Germinal center (tissue), 1 donor: ENCODE results near the gene CENPA.
"Not testable (repeated sequence)": the region's sequence is repeated elsewhere in the genome, so short reads cannot be mapped to it uniquely, and the experiment has no call there.

ENCODE experiments used
- DNase-seq: peaks from one replicate; pipeline ENCODE4 v3.0.0; 2012; ENCODE audit warnings: mixed read lengths, low spot score

The CENPA gene

DNA sequence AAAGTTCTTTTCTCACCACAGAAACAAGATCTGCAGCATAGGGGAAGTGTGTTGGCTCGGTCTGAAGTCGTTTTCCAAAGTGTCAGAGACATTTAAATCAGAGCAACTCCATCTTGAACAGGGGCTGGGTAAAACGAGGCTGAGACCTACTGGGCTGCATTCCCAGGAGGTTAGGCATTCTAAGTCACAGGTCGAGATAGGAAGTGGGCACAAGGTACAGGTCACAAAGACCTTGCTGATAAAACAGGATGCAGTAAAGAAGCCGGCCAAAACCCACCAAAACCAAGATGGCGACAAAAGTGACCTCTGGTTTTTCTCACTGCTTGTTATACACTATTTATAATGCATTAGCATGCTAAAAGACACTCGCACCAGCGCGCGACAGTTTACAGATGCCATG is 24.9 kb upstream of the CENPA start:
- not testable (repeated sequence) for DNase-seq

DNA sequence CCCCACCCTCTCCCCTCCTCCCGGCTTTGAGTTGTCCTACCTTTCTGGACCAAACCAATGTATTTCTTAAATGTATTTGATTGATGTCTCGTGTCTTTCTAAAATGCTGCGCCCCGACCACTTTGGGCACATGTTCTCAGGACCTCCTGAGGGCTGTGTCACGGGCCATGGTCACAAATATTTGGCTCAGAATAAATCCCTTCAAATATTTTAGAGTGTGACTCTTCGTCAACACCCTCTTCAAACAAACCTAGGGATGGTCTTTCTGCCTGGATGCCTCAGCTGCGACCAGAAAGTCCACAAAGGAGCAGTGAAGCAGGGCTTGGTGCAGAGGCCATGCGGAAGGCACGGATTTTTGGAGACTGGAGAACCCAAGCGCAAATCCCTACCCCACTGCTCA is 22.8 kb upstream of the CENPA start:
- no peak for DNase-seq

DNA sequence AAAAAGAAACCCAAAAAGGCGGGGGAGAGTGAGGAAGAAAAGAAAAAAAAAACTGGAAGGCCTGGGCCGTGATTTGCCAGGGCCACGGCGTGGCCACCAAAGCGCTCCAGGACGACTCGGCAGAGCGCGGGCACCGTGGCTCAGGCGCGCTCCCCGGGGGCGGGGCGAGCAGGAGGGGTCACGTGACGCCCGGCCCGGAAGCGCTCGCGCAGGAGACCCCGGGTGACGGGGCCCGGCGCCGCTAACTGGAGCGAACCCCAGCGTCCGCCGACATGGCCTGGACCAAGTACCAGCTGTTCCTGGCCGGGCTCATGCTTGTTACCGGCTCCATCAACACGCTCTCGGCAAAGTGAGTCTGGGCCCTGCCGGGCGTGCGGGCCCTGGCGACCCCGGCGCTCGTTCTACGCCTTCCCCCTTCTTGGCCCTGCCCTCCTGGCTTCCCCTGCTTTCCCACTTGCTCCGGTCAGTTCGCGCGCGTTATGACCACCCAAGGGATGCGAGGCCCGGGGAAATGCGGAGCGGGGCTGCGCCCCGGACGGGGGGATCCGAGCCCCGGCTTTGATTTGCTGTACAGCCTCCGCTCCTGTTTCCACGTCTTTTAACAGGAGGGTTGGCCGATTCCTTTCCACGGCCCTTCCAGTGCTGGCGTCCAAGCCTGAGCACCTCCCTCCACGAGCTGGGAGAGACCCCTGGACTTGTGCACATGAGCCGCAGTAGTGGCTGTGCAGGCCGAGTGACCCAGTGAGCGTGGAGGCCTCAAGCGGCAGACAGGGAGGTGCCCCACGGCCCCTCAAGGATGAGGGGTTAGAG is 21.6 kb upstream of the CENPA start, which contains the start of gene SLC35F6:
SLC35F6 (plus strand) TSS at position 207 of the 810 bp plus-strand sequence; CDS start at position 273, 66 bp downstream.
- DNase-seq = peak; percentile 91

DNA sequence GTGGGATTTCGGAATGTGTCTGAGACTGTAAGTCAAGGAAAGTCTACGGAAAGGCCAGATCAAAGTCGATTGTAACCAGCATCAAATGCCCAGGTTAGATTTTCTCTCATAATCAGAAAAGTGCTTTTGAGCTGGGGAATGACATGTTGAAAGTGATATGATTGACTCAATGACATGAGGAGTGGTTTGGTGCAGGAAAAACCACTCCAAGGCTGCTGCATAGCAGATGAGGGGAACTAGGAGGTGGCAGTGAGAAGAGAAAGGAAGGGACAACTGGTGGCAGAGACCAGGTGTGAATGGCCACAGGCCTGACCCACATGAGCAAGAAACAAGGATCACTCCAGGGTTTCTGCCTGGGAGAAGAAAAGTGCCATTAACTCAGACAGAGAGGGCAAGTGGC is 20.9 kb upstream of the CENPA start:
- no peak for DNase-seq

DNA sequence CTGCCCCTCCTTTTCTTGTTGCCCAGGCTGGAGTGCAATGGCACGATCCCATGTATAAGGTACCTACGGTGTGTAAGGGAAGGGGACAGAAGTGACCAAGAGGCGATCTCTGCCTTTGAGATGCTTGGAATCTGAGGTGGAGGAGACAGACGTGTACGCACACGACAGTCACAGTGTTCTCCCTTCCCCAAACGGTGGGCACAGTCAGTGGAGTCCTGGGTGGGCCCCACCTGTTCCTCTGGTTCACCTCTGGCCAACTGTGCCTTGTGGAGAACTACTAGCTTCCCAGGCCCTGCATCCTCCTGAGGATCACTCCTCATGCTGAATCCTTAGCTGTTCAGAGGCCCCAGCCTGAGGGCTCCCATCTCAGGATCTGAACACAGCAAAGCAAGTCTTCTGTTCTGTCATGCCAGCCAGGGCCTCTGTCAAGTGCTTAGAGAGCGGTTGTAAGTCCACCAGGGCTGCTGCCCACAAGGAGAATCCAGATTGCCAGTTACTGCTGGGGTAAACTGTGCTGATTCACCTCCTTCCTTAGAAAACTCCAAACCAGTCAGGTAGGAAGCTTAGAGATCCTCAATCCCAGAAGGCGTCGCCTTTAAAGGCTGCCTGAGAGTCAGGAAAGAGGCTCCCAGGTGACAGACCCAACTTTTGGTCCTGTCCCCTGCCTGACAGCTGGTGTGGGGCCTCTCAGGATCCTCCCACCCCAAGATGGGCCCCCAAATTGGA is 20.2 kb upstream of the CENPA start:
- DNase-seq = no peak

DNA sequence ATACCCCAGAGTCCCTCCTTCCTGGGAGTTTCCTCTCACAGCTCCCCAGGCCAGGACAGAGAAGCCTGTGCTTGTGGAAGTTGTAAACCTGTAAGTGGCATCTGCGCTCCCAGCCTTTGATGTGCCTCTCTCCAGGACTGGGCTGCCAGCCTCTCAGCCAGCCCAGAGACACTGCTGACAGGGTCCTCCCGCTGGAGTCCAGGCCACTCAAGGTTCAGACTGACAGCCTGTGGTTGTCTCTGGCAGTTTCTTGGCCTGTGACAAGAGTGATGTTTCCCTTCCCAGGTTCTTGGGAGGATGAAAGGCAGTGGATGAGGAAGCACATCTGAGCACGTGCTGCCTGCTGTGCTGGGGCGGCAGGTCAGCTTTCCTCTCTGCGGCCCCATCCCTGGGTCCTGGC is 18.7 kb upstream of the CENPA start:
- no peak for DNase-seq

DNA sequence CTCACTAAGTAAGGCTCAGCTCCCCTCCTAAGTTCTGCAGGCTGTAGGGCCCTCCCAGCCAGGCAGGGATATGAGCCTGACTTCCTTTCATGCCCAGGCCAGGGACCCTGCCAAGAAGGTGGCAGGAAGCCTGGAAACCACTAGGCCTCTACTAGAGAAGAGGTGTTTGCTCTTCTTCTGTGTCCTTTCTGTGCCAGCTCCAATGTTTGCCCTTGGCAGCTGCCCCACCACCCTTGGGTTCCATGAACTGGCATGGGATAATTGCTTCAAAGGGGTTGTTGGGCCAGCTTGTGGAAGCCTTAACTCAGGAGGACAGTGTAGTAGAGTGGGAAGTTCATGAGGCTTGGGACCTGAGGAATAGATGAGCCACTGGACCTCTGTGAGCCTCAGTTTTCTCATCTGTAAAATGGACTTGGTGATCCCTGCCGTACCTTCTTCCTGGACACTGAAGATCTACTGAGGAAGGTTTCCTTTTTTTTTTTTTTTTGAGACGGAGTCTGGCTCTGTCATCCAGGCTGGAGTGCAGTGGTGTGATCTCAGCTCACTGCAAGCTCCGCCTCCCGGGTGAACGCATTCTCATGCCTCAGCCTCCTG is 17.9 kb upstream of the CENPA start:
- no peak for DNase-seq

DNA sequence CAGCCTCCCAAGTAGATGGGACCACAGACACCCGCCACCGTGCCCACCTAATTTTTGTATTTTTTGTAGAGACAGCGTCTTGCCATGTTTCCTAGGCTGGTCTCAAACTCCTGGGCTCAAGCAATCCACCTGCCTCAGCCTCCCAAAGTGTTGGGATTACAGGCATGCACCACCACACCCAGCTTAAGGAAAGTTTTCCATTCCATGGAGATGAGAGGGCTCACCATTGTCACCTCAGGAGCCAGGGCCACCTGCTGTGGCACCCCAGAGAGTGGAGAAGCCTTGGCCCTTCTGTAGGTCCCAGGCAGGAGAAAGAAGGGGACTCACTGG is 17.1 kb upstream of the CENPA start:
- no peak for DNase-seq

GRCh38 chr2:26769089-26769761 is 16.6 kb upstream of the CENPA start:
- DNase-seq = no peak

GRCh38 chr2:26770986-26771586 is 14.8 kb upstream of the CENPA start:
- DNase-seq = no peak

- no peak for DNase-seq
Observed at GRCh38 chr2:26772064-26773001, 13.5 kb upstream of the CENPA start.

GRCh38 chr2:26776195-26776800 is 9.6 kb upstream of the CENPA start:
- no peak for DNase-seq

DNA sequence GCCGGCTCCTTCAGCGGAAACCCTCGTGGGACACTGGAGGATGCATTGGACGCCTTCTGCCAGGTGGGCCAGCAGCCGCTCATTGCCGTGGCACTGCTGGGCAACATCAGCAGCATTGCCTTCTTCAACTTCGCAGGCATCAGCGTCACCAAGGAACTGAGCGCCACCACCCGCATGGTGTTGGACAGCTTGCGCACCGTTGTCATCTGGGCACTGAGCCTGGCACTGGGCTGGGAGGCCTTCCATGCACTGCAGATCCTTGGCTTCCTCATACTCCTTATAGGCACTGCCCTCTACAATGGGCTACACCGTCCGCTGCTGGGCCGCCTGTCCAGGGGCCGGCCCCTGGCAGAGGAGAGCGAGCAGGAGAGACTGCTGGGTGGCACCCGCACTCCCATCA is 7.8 kb upstream of the CENPA start:
- DNase-seq = no peak

- no peak for DNase-seq
Observed at GRCh38 chr2:26778507-26778906, 7.3 kb upstream of the CENPA start.

DNA sequence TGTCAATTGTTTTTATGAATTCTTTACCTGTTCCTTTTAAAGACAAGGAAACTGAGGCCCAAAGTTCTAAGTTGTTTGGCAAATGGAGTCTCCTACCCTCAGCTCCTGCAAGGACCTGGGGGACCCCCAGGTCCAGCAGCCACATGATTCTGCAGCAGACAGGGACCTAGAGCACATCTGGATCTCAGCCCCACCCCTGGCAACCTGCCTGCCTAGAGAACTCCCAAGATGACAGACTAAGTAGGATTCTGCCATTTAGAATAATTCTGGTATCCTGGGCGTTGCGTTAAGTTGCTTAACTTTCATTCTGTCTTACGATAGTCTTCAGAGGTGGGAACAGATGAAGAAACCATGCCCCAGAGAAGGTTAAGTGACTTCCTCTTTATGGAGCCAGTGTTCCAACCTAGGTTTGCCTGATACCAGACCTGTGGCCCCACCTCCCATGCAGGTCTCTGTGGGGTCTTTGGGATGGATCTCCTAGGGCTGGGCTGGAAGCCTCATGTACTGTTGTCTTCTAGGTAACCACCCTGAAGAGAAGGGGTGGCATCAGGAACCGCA is 5.6 kb upstream of the CENPA start:
- no peak for DNase-seq

DNA sequence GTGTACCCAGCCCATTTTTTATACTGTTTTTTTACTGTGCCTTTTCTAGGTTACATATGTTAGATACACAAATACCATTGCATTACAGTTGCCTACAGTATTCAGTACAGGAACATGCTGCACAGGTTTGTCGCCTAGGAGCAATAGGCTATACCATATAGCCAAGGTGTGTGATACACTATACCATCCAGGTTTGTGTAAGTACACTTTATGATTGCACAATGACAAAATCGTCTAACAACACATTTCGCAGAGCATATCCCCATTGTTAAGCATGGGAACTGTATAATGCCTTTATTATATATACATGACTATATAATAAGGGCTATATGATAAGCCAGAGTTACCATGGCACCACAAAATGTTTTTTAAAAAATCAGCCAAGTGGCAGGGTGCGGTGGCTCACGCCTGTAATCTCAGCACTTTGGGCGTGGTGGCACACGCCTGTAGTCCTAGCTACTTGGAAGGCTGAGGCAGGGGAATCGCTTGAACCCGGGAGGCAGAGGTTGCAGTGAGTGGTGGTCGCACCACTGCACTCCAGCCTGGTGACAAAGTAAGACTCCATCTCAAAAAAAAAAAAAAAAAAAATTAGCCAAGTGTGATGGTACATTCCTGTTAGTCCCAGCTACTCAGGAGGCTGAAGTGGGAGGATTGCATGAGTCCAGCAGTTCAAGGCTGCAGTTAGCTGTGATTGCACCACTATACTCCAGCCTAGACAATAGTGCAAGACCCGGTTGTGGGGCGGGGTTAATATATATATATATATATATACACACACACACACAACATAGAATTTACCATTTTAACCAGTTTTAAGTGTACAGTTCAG is 2.8 kb upstream of the CENPA start:
- DNase-seq = no peak

GRCh38 chr2:26784570-26785234 is 1.2 kb upstream of the CENPA start:
- DNase-seq = no peak

DNA sequence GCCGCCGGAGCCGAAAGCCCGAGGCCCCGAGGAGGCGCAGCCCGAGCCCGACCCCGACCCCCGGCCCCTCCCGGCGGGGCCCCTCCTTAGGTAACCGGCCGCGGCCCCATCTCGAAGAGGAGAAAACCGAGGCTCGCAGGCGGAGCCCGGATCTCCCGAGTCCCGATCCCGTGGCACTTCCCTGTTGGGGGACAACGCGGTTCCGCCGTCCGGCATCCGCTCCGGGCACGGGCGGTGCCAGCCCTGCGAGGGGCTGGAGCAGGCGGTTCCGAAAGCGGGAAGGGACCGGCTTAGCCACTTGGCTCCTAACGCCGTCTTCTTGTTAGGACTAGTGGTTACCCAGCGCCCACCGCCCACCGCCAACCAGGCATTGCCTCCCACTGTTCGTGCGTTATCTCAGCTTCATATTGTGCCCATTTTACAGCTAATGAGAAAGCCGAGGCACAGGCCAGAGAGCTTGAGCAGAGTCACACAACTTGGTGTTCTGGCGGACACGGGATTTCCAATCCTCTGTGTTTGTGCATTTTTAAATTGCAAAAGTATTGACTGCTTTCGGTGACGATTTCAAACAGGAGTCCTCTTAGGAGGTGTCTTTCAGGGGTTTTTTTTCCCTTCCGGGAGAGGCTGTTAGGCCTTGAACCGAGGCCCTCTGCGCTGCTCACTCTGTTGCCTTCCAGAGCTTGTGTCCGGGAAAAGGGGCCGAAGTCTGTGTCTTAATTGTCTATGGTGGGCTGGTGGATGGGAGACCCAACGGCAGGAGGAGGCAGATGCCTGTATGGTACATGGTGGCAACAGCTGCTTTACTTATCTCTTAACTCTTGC is 562 bp downstream of the CENPA start:
- peak; percentile 47 for DNase-seq
